Stimulated activated CD8-positive, alpha-beta memory T cell treated with anti-CD3 and anti-CD28 coated beads, Interleukin-12 subunit alpha, Interleukin-12 subunit beta, amount 100 ng/mL, for 24 hours (primary cell): Measurements from ENCODE around the gene TAF4.
"Not testable (repeated sequence)": the region's sequence is repeated elsewhere in the genome, so short reads cannot be mapped to it uniquely, and the experiment has no call there.

Experiments
- DNase-seq: peaks from one replicate; pipeline ENCODE4 v3.0.0-alpha.2; 2020; ENCODE audit errors: extremely low read depth

Gene TAF4

GRCh38 chr20:62080249-62080990 is 14.7 kb upstream of the TAF4 start:
- no peak for DNase-seq

GRCh38 chr20:62079166-62079565 is 13.5 kb upstream of the TAF4 start:
- no peak for DNase-seq

- no peak for DNase-seq
Observed at GRCh38 chr20:62073323-62073722, 7.6 kb upstream of the TAF4 start.

GRCh38 chr20:62071669-62072430 is 6.2 kb upstream of the TAF4 start:
- not testable (repeated sequence) for DNase-seq

GRCh38 chr20:62069741-62070216 is 4.1 kb upstream of the TAF4 start:
- no peak for DNase-seq

GRCh38 chr20:62068997-62069396 is 3.3 kb upstream of the TAF4 start:
- no peak for DNase-seq

GRCh38 chr20:62067547-62068260 is 2.0 kb upstream of the TAF4 start:
- DNase-seq: no peak

- no peak for DNase-seq
Observed at GRCh38 chr20:62066983-62067433, 1.3 kb upstream of the TAF4 start.

GRCh38 chr20:62066339-62066982 is 780 bp upstream of the TAF4 start:
- DNase-seq: no peak

- DNase-seq: no peak
Observed at GRCh38 chr20:62064770-62065673, 659 bp downstream of the TAF4 start.

- DNase-seq: no peak
Observed at GRCh38 chr20:62063981-62064769, 1.5 kb downstream of the TAF4 start.

- no peak for DNase-seq
Observed at GRCh38 chr20:62063315-62063980, 2.2 kb downstream of the TAF4 start.

GRCh38 chr20:62062661-62063314 is 2.9 kb downstream of the TAF4 start:
- no peak for DNase-seq

- DNase-seq: no peak
Observed at GRCh38 chr20:62061851-62062423, 3.7 kb downstream of the TAF4 start.

- no peak for DNase-seq
Observed at GRCh38 chr20:62060631-62061541, 4.8 kb downstream of the TAF4 start.

- DNase-seq: no peak
Observed at GRCh38 chr20:62059920-62060630, 5.6 kb downstream of the TAF4 start.

GRCh38 chr20:62059401-62059800 is 6.3 kb downstream of the TAF4 start:
- DNase-seq: no peak
